ENCODE measurements around the gene GH2.
"Not testable (repeated sequence)": the region's sequence is repeated elsewhere in the genome, so short reads cannot be mapped to it uniquely, and the experiment has no call there.

Gene GH2

DNA sequence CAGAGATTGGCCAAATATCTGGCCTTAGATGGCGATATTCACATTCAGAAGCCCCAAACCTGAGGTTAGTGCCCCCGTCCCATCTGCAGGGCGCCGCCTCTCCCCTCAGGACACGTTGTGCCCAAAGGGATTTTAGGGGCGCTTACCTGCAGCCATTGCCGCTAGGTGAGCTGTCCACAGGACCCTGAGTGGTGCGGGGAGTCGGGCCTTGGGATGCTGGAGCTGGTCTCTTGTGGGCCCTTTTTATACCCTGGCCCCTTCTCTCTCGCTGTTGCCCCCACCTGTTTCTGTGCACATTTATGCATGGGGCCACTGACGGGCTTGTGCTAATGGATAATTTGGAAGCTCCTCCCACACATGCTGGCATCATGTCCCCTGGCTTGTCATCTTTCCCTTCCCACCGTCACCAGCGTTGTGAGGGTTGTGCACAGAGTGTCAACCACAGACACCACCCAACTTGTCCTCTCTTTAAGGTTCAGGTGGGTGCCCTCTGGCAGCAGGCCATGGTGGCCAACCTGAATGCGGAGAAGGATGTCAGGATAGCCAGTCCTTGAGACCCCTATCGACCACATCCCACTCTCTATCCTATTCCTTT is 29.4 kb upstream of the GH2 start, which contains the start of gene CSHL1:
Gene CSHL1 (minus strand): TSS at position 218 of the 595 bp plus-strand sequence. CDS start 62 bp downstream, at position 156.
- DNase-seq (ENCODE audit: low spot score), result no peak

DNA sequence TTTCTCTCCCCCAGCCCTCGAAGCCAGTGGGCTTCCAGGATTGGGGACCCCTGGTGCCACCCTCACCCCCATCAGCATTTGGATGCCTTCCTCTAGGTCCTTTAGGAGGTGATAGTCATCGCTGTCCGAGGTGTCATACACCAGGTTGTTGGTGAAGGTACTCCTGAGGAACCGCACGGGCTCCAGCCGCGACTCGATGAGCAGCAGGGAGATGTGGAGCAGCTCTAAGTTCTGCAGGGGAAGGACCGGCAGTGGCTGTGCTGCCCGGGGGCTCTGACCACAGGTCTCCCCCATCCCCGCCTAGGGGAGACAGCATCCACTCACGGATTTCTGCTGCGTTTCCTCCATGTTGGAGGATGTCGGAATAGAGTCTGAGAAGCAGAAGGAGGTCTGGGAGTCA is 28.4 kb upstream of the GH2 start:
- no peak for DNase-seq (ENCODE audit: low spot score)

GRCh38 chr17:63909586-63909985 is 27.8 kb upstream of the GH2 start:
- not testable (repeated sequence) for DNase-seq (ENCODE audit: low spot score)

- DNase-seq (ENCODE audit: low spot score), result not testable (repeated sequence)
Measured at GRCh38 chr17:63907161-63907778, 25.5 kb upstream of the GH2 start.

- not testable (repeated sequence) for DNase-seq (ENCODE audit: low spot score)
Measured at GRCh38 chr17:63904796-63905195, 23.1 kb upstream of the GH2 start.

DNA sequence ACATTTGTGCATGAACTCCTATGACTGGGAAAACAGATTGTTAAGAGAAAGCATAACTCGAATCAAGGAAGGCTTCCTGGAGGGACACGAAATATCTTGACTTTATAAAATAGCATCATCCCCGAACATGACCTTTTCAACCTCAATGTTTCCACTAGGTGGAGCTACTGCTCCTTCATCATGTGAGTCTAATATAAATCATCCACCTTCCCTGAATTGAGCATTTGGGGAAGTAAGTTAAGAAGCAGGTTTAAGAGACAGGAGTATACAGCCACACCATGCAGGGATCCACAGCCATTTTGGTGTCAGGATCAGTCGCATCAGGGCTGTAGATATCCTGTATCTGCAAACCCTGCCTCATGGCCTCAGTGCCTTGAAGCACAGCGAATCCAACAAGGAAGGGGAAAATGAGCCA is 22.1 kb upstream of the GH2 start:
- not testable (repeated sequence) for DNase-seq (ENCODE audit: low spot score)

- not testable (repeated sequence) for DNase-seq (ENCODE audit: low spot score)
Measured at GRCh38 chr17:63901971-63902370, 20.2 kb upstream of the GH2 start.

DNA sequence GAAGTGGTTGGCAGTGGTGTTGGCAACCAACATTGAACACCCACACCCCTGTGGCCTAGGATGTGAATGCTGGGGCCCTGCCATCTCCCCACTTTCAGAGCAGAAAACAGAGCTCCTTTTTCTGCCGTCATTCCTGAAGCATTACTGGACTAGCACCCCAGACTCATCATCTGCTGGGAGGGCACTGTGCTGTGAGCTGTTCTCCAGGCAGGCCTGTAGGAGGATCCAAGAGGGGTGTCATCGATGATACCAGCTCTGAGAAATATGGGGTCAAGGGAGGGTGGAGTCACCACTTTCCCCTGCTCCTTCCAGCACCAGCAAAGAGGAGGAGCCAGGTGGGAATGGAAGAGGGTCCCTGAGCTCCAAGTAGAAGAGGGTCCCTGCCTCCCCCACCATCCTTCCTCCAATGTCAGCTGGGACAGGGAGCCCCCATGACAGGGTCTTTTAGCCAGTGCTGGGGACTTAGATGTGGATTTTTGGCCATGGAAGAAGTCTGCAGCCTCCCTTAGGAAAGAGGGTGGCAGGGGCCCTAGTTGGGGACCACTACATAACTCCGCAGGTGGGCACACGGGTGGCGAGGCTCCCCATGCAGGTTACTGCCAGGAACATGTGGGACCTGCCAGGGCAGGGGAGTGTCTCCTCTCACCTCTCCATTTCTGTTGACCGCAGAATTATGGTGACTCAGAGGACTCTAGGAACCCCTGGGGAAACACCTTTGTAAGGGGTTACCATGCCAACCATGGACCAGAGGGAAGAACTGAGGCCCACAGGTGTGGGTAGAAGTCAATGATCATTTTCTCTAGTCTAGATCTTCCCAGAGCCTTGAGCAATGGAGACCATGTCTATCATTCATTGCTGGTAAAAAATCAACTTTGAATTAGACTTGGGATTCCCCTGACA is 17.4 kb upstream of the GH2 start:
- not testable (repeated sequence) for DNase-seq (ENCODE audit: low spot score)

DNA sequence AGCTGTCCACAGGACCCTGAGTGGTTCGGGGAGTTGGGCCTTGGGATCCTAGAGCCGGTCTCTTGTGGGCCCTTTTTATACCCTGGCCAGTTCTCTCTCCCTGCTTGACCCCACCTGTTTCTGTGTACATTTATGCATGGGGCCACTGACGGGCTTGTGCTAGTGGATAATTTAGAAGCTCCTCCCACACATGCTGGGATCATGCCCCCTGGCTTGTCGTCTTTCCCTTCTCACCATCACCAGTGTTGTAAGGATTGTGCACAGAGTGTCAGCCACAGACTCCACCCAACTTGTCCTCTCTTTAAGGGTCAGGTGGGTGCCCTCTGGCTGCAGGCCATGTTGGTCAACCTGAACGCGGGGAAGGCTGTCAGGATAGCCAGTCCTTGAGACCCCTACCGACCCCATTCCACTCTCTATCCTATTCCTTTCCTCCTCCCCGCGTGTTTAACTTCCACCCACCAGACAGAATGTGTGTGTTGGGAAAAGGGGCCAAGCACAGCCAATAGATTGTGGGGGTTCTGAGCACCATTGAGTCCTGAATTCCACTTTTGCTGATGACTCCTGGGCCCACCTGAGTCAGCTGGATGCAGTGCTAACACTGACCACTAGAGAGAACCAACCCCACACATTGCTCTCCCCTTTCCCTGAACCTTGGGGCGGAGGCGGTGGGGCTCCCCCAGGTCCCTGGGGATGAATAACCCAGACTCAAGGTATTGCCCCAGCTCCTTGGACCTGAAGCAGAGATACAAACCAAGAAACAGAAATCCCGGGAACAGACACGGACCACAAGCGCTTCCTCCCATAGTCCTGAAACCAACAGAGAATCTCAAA is 15.0 kb upstream of the GH2 start, which contains the start of gene CSH1:
Gene CSH1 (minus strand): TSS at position 51 of the 831 bp plus-strand sequence. CDS start 63 bp downstream, outside the sequence.
- DNase-seq (ENCODE audit: low spot score), result not testable (repeated sequence)

DNA sequence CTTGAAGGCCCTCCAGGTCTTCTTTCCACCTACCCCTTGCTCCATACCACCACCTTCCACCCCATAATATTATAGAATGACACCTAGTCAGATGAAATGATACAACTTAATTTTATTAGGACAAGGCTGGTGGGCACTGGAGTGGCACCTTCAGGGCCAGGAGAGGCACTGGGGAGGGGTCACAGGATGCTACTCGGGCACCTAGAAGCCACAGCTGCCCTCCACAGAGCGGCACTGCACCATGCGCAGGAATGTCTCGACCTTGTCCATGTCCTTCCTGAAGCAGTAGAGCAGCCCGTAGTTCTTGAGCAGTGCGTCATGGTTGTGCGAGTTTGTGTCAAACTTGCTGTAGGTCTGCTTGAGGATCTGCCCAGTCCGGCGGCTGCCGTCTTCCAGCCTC is 13.1 kb upstream of the GH2 start:
- DNase-seq (ENCODE audit: low spot score), result not testable (repeated sequence)

GRCh38 chr17:63894021-63894420 is 12.3 kb upstream of the GH2 start:
- DNase-seq (ENCODE audit: low spot score), result not testable (repeated sequence)

DNA sequence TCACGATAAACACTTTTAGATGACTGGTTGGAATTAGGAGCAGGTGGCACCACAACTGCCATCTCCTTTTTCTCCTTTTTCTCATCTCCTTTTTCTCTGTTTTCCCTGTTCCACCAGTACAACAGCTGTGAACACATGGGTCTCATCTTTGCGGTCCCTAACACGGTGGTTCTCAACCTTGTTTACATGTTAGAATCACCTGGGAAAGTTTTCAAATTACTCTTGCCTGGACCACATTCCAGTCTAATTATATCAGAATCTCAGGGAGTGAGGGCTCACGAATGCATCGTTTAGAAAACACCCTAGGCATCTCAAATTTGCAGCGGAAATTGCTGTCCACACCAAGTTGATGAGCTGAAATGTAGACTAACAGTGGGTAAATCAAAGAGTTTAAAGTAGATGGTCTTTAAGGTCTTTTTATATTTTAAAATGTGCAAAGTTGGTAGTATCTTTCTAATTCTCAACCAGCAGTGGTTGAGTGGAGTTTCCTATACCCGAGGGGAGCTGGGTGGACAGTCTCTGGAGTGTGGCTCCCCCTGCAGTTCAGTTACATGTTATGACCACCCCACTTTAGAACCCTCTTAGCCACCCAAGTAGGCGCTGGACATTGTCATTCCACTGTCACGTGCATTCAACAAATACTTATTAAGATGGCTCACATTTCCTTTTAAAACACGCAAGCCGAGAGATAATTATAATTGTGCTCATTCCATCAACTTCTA is 10.7 kb upstream of the GH2 start:
- DNase-seq (ENCODE audit: low spot score), result not testable (repeated sequence)

- DNase-seq (ENCODE audit: low spot score), result not testable (repeated sequence)
Measured at GRCh38 chr17:63889026-63889848, 7.5 kb upstream of the GH2 start.

DNA sequence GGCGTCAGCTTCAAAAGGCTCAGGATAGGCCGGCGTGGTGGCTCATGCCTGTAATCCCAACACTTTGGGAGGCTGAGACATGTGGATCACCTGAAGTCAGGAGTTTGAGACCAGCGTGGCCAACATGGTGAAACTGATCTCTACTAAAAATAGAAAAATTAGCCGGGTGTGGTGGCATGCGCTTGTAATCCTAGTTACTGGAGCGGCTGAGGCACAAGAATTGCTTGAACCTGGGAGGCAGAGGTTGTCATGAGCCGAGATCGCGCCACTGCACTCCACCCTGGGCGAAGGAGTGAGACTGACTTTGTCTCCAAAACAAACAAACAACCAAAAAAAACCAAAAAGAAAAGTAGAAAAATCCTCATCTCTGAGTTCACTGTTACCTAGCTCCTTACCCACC is 3.4 kb upstream of the GH2 start:
- not testable (repeated sequence) for DNase-seq (ENCODE audit: low spot score)

- not testable (repeated sequence) for DNase-seq (ENCODE audit: low spot score)
Measured at GRCh38 chr17:63882626-63883126, 932 bp upstream of the GH2 start.

GRCh38 chr17:63881337-63881736 is 407 bp downstream of the GH2 start:
- peak; percentile 54 for DNase-seq (ENCODE audit: low spot score)

- no peak for DNase-seq (ENCODE audit: low spot score)
Measured at GRCh38 chr17:63880706-63881105, 1.0 kb downstream of the GH2 start.

GRCh38 chr17:63878413-63878812 is 3.3 kb downstream of the GH2 start:
- not testable (repeated sequence) for DNase-seq (ENCODE audit: low spot score)

DNA sequence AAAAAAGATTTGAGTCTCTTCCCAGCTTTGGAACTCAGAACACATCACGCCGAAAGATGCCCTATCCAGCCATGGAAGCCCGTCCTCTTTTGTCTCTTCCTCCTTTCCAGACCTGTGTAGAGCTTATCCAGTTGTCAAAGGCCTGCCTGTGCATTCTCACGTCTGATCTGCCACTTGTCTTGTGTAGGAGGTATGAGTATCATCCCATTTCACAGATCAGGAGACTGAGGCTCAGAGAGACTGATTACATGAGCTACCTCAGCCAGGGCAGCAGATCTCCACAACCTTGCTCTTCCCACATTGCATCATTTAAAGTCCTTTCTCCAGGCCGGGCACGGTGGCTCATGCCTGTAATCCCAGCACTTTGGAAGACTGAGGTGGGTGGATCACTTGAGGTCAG is 7.1 kb downstream of the GH2 start:
- not testable (repeated sequence) for DNase-seq (ENCODE audit: low spot score)
